TTC549 (cell line): ENCODE results near the gene ETV3.
A peak's percentile ranks its signal among the peaks of the same experiment; 100 is the strongest.
"Not testable (repeated sequence)": the region's sequence is repeated elsewhere in the genome, so short reads cannot be mapped to it uniquely, and the experiment has no call there.

Experiments
- FAIRE-seq: peaks from 2 replicates; lab custom pipeline; 2012; peaks lifted over from hg19 to GRCh38; lab: Jason Lieb, UNC

ETV3 gene

GRCh38 chr1:157138220-157139051 is at the start of gene ETV3:
Gene ETV3 (minus strand): TSS chr1:157138395. CDS start chr1:157136352, 2,043 bp downstream.
- no peak for FAIRE-seq

DNA sequence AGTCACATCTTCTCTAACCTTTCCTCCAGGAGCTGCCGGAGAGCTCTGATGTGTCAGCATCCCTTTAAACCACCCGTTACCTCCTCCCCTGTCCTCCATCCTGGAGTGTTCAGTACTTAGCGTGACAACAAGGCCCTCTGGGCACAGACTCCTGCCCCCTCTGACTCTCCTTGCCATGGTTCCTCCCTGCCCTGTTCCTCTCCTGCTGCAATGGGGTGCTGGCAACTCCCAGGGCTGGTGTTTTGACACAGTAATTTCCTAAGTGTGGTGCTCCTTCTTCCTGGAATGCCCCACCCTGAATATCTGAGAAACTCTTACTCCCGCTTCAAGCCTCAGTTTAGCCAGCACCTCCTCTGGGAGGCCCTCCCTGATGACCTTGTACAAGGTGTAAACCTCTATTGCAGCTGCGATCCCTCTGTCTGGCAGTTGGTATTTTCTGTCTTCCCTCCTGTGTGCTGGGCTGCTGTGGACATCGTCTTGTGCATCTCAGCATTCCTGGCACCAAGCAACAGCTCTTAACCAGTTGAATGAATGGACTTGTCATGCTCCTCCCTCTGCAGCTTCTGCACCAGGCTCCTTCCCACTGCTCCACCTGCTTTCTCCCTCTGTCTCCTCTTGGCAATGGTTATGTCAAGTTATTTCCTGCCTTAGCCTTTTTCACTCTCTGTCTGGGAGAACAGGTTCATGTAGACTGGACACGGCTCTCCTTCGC is 48.2 kb upstream of the ETV3 start:
- FAIRE-seq = no peak

- no peak for FAIRE-seq
Observed at GRCh38 chr1:157183870-157184269, 45.7 kb upstream of the ETV3 start.

DNA sequence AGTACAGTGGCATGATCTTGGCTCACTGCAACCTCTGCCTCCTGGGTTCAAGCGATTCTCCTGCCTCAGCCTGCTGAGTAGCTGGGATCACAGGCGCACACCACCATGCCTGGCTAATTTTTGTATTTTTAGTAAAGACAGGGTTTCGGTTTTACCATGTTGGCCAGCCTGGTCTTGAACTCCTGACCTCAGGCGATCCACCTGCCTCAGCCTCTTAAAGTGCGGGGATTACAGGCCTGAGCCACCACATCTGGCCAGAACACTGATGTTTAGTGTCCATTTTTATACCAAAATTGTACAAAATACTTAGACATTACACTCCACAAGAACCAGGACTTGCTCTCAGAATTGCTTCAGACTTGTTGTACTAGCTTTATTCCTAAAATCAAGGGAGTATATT is 44.2 kb upstream of the ETV3 start:
- not testable (repeated sequence) for FAIRE-seq

DNA sequence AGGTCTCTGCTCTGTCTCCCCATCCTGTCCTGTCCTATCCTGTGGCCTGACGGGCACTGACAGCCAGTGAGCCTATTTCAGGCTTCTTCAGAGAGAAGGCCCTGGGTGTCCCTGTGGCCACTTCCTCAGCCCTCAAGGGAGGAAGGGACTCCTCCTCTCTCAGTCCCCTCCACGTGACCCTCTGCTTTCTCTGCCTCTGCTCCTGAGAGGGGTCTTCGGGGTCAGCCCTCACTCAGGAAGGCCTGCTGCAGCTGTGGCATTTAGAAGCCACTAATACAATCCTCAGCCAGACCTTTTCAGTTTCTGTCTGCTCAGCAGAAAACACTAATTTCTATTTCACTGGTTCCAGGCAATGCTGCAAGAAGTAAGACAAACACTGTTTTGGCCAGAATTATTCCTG is 43.6 kb upstream of the ETV3 start:
- no peak for FAIRE-seq

DNA sequence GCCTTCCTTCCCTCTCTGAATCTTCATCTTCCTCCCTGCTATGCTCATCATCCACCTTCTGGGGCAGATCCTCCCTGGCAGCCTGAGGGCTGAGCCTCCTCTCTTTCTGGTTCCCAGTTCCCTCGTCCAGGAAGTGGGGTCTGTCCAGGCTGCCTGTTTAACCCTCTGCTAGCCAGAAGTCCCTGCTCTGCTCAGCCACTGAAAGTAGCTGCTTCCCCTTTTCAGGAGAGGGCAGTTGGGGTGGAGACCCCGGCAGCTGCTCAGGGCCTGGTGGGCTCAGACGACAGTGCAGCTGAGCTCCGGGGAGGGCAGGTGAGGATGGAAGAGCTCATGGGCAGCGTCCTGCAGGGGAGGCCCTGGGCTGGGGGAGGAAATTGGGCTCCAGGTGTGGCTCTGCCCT is 43.1 kb upstream of the ETV3 start:
- no peak for FAIRE-seq

GRCh38 chr1:157178490-157178889 is 40.3 kb upstream of the ETV3 start:
- no peak for FAIRE-seq

DNA sequence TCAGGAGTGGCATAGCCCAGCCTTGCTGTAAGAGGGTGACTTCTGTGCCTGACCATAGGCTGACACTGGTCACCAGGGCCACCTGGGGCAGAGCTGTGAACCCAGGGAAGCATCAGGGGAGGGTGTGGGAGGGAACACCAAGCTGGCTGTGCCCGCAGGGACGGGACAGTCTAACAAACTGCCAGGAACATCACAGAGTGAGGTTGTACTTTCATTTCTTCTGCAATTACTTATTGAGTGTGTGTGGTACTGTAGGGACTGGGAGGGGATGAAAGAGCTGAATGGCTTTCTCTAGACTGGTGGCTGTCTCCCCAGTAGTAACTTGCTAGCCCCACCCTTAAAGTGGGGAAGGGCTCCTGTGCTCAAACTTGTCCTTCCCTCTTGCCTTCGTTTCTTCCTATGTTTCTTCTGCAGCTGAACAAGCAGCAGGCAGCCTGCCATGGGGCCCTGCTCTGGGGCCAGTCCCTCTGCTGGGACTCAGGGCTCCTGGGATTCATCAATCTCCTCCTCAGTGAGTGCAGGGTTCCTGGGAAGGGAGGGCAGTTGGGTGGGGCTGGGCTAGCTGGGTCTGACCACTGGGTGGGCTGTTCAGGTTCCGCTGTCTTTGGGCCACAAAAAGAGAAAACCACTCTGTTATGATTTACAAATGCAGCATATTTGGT is 39.7 kb upstream of the ETV3 start:
- FAIRE-seq = no peak

DNA sequence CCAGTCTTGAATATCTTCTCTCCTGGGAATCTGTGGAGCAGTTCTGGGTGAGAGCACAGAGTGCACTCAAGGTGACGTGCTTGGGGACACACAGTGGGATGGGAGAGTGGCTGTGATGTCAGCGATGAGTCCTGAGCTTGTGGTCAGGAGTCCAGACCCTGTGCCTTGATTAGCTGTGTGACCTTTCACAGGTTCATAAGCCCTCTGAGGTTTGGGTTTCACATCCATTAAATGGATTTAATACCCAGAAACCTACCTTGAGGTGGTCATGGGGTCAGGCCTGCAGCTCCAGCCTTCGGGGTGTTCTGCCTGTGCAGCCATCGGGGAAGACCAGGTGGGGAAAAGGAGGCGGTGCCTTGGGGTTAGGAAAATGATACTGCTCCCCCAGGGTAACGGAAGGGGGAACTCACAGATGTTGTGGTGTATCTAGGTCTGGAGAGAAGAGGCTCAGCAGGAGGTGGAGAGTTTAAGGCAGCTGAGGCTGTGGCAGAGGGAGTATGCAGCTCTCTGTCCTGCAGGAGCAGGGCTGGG is 38.5 kb upstream of the ETV3 start:
- FAIRE-seq = no peak

DNA sequence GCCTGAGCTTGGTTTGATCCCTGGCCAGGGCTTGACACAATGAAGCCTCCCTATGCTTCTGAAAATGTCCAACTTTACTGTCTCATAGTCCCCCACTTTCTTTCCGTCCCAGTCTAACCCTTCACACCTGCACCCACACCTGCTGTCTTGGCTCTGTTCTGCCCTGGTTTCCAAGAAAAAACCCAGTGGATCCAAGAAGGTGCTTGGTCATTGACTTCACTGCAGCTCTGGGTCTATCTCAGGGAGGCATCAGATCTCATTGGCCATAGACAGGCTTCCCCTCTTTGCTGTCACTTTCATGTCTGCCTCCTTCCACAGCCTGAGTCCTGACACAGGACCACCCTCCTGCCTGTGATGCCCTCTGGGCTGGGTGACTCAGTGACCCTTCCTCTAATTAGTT is 37.8 kb upstream of the ETV3 start:
- FAIRE-seq = no peak

- no peak for FAIRE-seq
Observed at GRCh38 chr1:157173900-157174410, 35.8 kb upstream of the ETV3 start.

GRCh38 chr1:157173241-157173640 is 35.0 kb upstream of the ETV3 start:
- FAIRE-seq = not testable (repeated sequence)

- not testable (repeated sequence) for FAIRE-seq
Observed at GRCh38 chr1:157172591-157172990, 34.4 kb upstream of the ETV3 start.

DNA sequence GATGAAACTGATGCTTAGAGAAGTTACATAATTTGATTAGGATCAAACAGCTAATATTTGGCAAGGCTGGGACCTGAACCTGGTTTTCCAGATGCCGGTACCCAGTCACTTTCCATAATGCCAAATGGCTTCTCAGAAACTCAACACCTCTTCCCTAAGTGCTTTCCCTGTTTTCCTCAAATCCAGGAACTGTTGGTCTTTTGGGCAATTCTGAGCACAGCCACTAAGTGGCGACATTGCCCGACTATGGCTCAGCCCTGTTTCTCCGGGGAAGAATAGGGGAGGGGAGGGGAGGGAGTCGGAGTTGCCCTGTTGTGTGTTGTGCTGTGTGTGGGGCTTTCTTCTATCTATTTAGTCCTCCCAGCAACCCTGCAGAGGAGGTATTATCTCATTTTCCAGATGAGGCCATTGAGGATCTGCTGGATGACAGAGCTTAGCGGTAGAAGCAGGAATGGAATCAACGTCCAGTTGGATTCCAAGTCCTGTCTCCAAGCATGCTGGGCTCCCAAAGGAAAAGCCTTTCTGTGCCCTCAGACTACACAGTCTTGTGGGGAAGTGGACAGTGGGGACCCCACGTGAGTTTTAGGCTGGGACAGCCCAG is 33.8 kb upstream of the ETV3 start:
- peak; percentile 90 for FAIRE-seq

DNA sequence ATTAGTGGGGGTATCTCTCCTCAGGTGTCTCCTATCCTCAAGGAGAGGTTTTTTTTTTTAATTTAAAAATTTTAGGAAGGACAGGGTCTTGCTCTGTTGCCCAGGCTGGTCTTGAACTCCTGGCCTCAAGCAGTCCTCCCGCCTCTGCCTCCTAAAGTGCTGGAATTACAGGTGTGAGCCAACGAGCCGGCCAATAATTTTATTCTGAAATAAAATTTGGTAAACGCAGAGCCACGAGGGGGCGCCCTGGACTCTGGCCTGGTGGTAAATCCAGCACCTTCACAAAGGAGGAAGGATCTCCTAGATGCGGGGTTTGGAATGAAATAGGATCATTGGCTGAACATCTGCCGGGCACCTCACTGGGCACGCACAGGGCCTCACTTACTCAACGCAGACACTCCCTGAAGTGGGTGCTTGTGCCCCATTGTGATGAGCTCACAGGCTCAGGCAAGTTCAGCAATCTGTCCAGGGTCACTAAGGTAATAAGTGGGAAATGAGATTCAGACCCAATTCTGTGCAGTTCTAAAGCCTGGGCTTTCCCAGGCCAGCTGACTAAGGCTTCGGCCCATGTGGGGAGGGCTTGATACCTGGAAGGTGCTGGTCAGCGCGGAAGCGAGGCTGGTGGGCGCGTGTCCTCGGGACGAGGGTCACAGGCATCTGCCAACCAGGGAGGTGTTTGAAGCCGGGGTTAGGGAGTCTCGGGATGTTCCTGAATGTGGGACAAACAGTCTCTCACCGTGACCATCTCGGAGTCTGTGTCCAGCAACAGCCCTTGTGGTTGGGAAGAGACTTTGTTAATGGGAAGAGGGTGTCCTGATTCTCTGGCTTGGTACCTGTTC is 32.7 kb upstream of the ETV3 start:
- no peak for FAIRE-seq

GRCh38 chr1:157168015-157168414 is 29.8 kb upstream of the ETV3 start:
- no peak for FAIRE-seq

GRCh38 chr1:157167437-157167836 is 29.2 kb upstream of the ETV3 start:
- FAIRE-seq = no peak

- FAIRE-seq = no peak
Observed at GRCh38 chr1:157166590-157166989, 28.4 kb upstream of the ETV3 start.

- no peak for FAIRE-seq
Observed at GRCh38 chr1:157163273-157164127, 25.3 kb upstream of the ETV3 start.

DNA sequence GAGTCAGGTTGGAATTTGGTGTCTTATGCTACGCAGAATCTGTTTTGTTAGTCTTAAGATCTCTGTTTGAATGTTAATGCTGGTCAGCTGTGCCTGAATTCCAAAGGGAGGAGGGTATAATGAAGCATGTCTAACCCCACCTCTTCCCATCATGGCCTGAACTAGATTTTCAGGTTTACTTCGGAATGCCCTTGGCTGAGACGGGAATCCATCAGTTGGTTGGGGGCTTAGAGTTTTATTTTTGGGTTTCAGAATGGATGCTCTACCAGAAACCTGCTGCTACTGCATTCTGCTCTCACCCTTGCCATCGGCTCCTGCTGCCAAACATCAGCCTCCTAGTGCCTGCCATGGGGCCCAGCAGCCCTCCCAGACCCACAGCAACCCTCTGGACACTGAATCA is 24.1 kb upstream of the ETV3 start:
- no peak for FAIRE-seq
